K562 (cell line): ENCODE measurements around the gene CKLF. TPM values are rescaled to one million over a fixed set of nuclear protein-coding genes. Genes with fewer than 3 reads are reported as not detected.
A peak's percentile ranks its signal among the peaks of the same experiment; 100 is the strongest.

ENCODE experiments used
- ATAC-seq: fragments of 200-7000 bp; cut with Tn5 transposase; 3 replicates; pipeline ENCODE4 v1.9.1; 2020; ENCODE audit warnings: moderate library complexity
- BruUV-seq: library from RNA; stranded (reverse); fragments of 400-500 nt; replicated peaks from 2 replicates; lab custom pipeline; 2021; lab: Mats Ljungman, UMichigan
- CTCF ChIA-PET: fragments of 300-600 bp; formaldehyde crosslinking; extraction: SDS; loops from one replicate; lab custom pipeline; 2021; ENCODE audit warnings: low intra/inter-chr PET ratio; lab: Yijun Ruan, JAX
- POLR2A ChIA-PET: fragments of 300-600, 350-650 bp; sonication (Branson Sonifier 250); formaldehyde crosslinking; extraction: SDS; loops from one replicate; lab custom pipeline; 2021; ENCODE audit warnings: antibody characterized with exemption, inconsistent platforms; lab: Yijun Ruan, JAX
- DNase-seq, 4 experiments: peaks; one replicate each; pipeline versions ENCODE4 v3.0.0 to v3.0.0-alpha.2; 2011 to 2018; ENCODE audit warnings: low spot score in 3 of 4, mixed read lengths in 3 of 4; ENCODE audit errors: extremely low read depth in 1 of 4
- FAIRE-seq: peaks from 2 replicates; lab custom pipeline; 2011; peaks lifted over from hg19 to GRCh38; lab: Jason Lieb, UNC
- H2AFZ ChIP-seq: 2 replicates; pipeline ENCODE4 v1.6.0; 2011; ENCODE audit warnings: low read depth, low read length, control low read depth, inconsistent platforms
- H3K27ac ChIP-seq: fragments of 200-600 bp; 3 replicates; pipeline ENCODE4 v1.8.0; 2011; ENCODE audit warnings: low read depth, mild to moderate bottlenecking, control low read depth, inconsistent platforms, low read length, moderate library complexity, mixed read lengths; ENCODE audit errors: extremely low read depth
- H3K27me3 ChIP-seq, 2 experiments: fragments of 300-600 bp in 1 of 2; 2 replicates in 1 of 2; 3 replicates in 1 of 2; pipeline versions ENCODE4 v1.6.0 to v1.8.0; 2011; ENCODE audit warnings: inconsistent platforms in 2 of 2, low read length in 2 of 2, mild to moderate bottlenecking in 1 of 2, mixed read lengths in 1 of 2, moderate library complexity in 1 of 2; ENCODE audit not compliant: control insufficient read depth in 2 of 2, insufficient read depth in 2 of 2
- H3K36me3 ChIP-seq: fragments of 300-600 bp; 3 replicates; pipeline ENCODE4 v1.8.0; 2011; ENCODE audit warnings: mild to moderate bottlenecking, low read length, inconsistent platforms; ENCODE audit not compliant: control insufficient read depth, insufficient read depth
- H3K4me1 ChIP-seq, 2 experiments: fragments of 200-600 bp in 1 of 2; replicated peaks in 1 of 2; 2 replicates in 1 of 2; 3 replicates in 1 of 2; pipeline versions ENCODE4 v1.5.1 to v1.8.0; 2011; ENCODE audit warnings: inconsistent platforms in 2 of 2, low read length in 2 of 2, mild to moderate bottlenecking in 1 of 2, mixed read lengths in 1 of 2, moderate library complexity in 1 of 2; ENCODE audit not compliant: control insufficient read depth in 2 of 2, insufficient read depth in 2 of 2
- H3K4me2 ChIP-seq: 2 replicates; pipeline ENCODE4 v1.6.1; 2011; ENCODE audit warnings: low read length, control low read depth, inconsistent platforms, mixed read lengths; ENCODE audit not compliant: insufficient read depth
- H3K4me3 ChIP-seq: fragments of 200-600 bp; sonication (generic), shearing (Covaris generic); 2 replicates; pipeline ENCODE4 v1.5.1; 2016; ENCODE audit warnings: control low read depth, inconsistent platforms
- H3K79me2 ChIP-seq: fragments of 200-600 bp; 3 replicates; pipeline ENCODE4 v1.8.0; 2011; ENCODE audit warnings: low read length, inconsistent platforms; ENCODE audit not compliant: control insufficient read depth, insufficient read depth
- H3K9ac ChIP-seq, 2 experiments: 2 replicates each; pipeline versions ENCODE4 v1.6.0 to v1.6.1; 2011; ENCODE audit warnings: low read depth in 2 of 2, low read length in 2 of 2, control low read depth in 1 of 2, inconsistent platforms in 1 of 2, mild to moderate bottlenecking in 1 of 2, mixed read lengths in 1 of 2; ENCODE audit not compliant: insufficient read depth in 1 of 2
- H3K9me1 ChIP-seq: one replicate; pipeline ENCODE4 v1.6.0; 2011; ENCODE audit warnings: inconsistent platforms, mild to moderate bottlenecking, low read length, moderate library complexity; ENCODE audit not compliant: control insufficient read depth, insufficient read depth
- H3K9me3 ChIP-seq: replicated peaks from 2 replicates; pipeline ENCODE4 v1.5.1; 2011; ENCODE audit warnings: low read depth, low read length, inconsistent platforms; ENCODE audit not compliant: control insufficient read depth, insufficient read depth
- H4K20me1 ChIP-seq: replicated peaks from 2 replicates; pipeline ENCODE4 v1.6.1; 2011; ENCODE audit warnings: low read length, inconsistent platforms, mixed read lengths; ENCODE audit not compliant: control insufficient read depth, insufficient read depth
- CEBPG ChIP-seq, 3 experiments: fragments of 200-800 bp in 1 of 3; sonication (Bioruptor generic) in 1 of 3; sonication (generic) in 1 of 3; formaldehyde crosslinking in 1 of 3; IDR thresholded peaks in 2 of 3; conservative IDR thresholded peaks in 1 of 3; 2 replicates each; pipeline versions ENCODE4 v1.6.1 to v1.8.0; 2016 to 2022; ENCODE audit warnings: missing compliant biosample characterization in 2 of 3, missing genetic modification characterization in 2 of 3, mild to moderate bottlenecking in 1 of 3, missing genetic modification reagents in 1 of 3
- E2F1 ChIP-seq: sonication (generic); formaldehyde crosslinking; IDR thresholded peaks from 2 replicates; pipeline ENCODE4 v1.8.1; 2023; ENCODE audit warnings: mild to moderate bottlenecking, missing genetic modification reagents, moderate library complexity
- ELF1 ChIP-seq: fragments of 200-800 bp; sonication (Bioruptor generic); IDR thresholded peaks from 2 replicates; pipeline ENCODE4 v1.6.1; 2016; ENCODE audit warnings: missing genetic modification characterization, missing compliant biosample characterization
- ETV6 ChIP-seq, 3 experiments: fragments of 150-350 bp in 1 of 3; sonication (generic) in 1 of 3; formaldehyde crosslinking in 1 of 3; IDR thresholded peaks; 2 replicates each; pipeline versions ENCODE4 v1.6.1 to v1.8.0; 2014 to 2022; ENCODE audit warnings: borderline replicate concordance in 2 of 3, low read depth in 2 of 3, antibody characterized with exemption in 1 of 3, low read length in 1 of 3, mild to moderate bottlenecking in 1 of 3, missing genetic modification reagents in 1 of 3
- FOXK1 ChIP-seq: sonication (generic); formaldehyde crosslinking; IDR thresholded peaks from 2 replicates; pipeline ENCODE4 v1.8.0; 2022; ENCODE audit warnings: missing genetic modification reagents, mild to moderate bottlenecking, borderline replicate concordance
- NFRKB ChIP-seq: fragments of 450-650 bp; IDR thresholded peaks from 2 replicates; pipeline ENCODE4 v1.6.1; 2016; ENCODE audit warnings: low read depth
- PKNOX1 ChIP-seq: fragments of 450-650 bp; IDR thresholded peaks from 2 replicates; pipeline ENCODE4 v1.6.1; 2016
- RBM39 ChIP-seq: fragments of 200-400 bp; formaldehyde crosslinking; optimal IDR thresholded peaks from 2 replicates; pipeline ENCODE3; 2018; ENCODE audit warnings: low read depth, low read length
- UBTF ChIP-seq, 2 experiments: IDR thresholded peaks; 2 replicates each; pipeline ENCODE4 v1.6.1; 2012; ENCODE audit warnings: improper control_type of control experiment in 2 of 2, low read depth in 2 of 2, low read length in 2 of 2, borderline replicate concordance in 1 of 2
- ZNF175 ChIP-seq: fragments of 200-800 bp; sonication (Bioruptor generic); IDR thresholded peaks from 2 replicates; pipeline ENCODE4 v1.6.1; 2016; ENCODE audit warnings: low read depth, mild to moderate bottlenecking, missing genetic modification characterization, missing compliant biosample characterization
- ZNF3 ChIP-seq: fragments of 250-450 bp; sonication (Bioruptor Pico); IDR thresholded peaks from 2 replicates; pipeline ENCODE4 v1.5.0; 2021; ENCODE audit warnings: mild to moderate bottlenecking, moderate library complexity
- ZNF639 ChIP-seq, 2 experiments: fragments of 200-800 bp in 1 of 2; sonication (Bioruptor generic) in 1 of 2; sonication (generic) in 1 of 2; formaldehyde crosslinking in 1 of 2; IDR thresholded peaks in 1 of 2; conservative IDR thresholded peaks in 1 of 2; 2 replicates each; pipeline versions ENCODE4 v1.5.0 to v1.6.1; 2016 to 2020; ENCODE audit warnings: missing compliant biosample characterization in 1 of 2, missing genetic modification characterization in 1 of 2, missing genetic modification reagents in 1 of 2
- WGBS: fragments of 100-300 bp; shearing (Covaris generic); methylation state at CpG from one replicate; pipeline ENCODE4 v1.1.6; 2016; ENCODE audit warnings: low coverage, mixed read lengths; ENCODE audit not compliant: insufficient coverage; ENCODE audit errors: missing lambda C conversion rate; 5-methylcytosine and 5-hydroxymethylcytosine counted together
- in situ Hi-C: fragments of 300-500 bp; cut with MboI; formaldehyde crosslinking; loops from 4 replicates; pipeline ENCODE4 v1.15.0; 2018; ENCODE audit warnings: inconsistent platforms, mixed read lengths
- intact Hi-C: fragments of 100-400 bp; cut with micrococcal nuclease; formaldehyde crosslinking; loops from 2 replicates; pipeline ENCODE4 v1.14.2; 2022
- polyA plus RNA-seq, 8 experiments: library from polyadenylated mRNA; depleted of rRNA in 4 of 8; stranded (reverse) in 5 of 8; unstranded in 3 of 8; fragments of >200 nt; fragmentation: Nextera tagmentation in 2 of 8; fragmentation: Illumina TruSeq in 1 of 8; extraction: Ambion mirVana in 2 of 8; extraction: Trizol in 1 of 8; gene quantifications; 2 replicates each; pipeline versions ENCODE4 v1.2.1 to v1.2.3, GENCODE V29; 2011 to 2014; ENCODE audit warnings: inconsistent platforms in 1 of 8, missing spikeins in 1 of 8
- total RNA-seq, 7 experiments: library from RNA; depleted of rRNA in 6 of 7; stranded (reverse); fragments of >200 nt in 6 of 7; fragmentation: Illumina TruSeq in 2 of 7; extraction: Trizol in 2 of 7; gene quantifications; 2 replicates each; pipeline versions ENCODE4 v1.2.1 to v1.2.3, GENCODE V29; 2011 to 2021; ENCODE audit warnings: low replicate concordance in 1 of 7

The CKLF gene
- total and polyA plus RNA-seq, 9 of the 15 experiments (the other 6 are each of a cell fraction or from before 2014, with no cell fraction given): 84.8 to 322 (median 118) TPM

GRCh38 chr16:66551788-66552285 lies 539 bp upstream of the CKLF start:
- peak overlapping the region; percentile 97 for H3K27ac ChIP-seq
- peak overlapping the region; percentile 93 for H3K4me2 ChIP-seq
- peaks cover 39 to 45% of the 10 kb centered on the region in 2 experiments for H3K4me1 ChIP-seq
- 6% methylated on average over 8 of the region's 8 CpGs for WGBS
- no peak for FAIRE-seq
- TSS peak; percentile 77 for BruUV-seq
- CTCF ChIA-PET: interaction anchor here (0.6 to 1.1 kb wide), 2 partner anchors 35 to 748 kb away, joined by 3 read pairs; no protein-coding TSS in a partner anchor
- peaks cover 14% of the 10 kb centered on the region; the same call in 2 of the 3 replicates for H3K36me3 ChIP-seq
- peak overlapping the region; percentile 48 for H3K4me3 ChIP-seq
- no peaks in the 10 kb centered on the region for H3K27me3 ChIP-seq
- peak; percentile 3 for ATAC-seq
- in situ Hi-C loops: no loop called here
- POLR2A ChIA-PET: interaction anchor here (0.7 to 2.5 kb wide), 3 partner anchors 9 to 191 kb away, joined by 3 to 16 read pairs (median 3); no protein-coding TSS in a partner anchor
- H3K9me1 ChIP-seq: peaks cover 3% of the 10 kb centered on the region
- H3K79me2 ChIP-seq: peaks cover 37% of the 10 kb centered on the region
- intact Hi-C loops: loop anchor here (2.0 kb wide), 1 partner anchor 35 kb away; no protein-coding TSS in a partner anchor
- H4K20me1 ChIP-seq: no peaks in the 10 kb centered on the region
- H3K9me3 ChIP-seq: no peaks in the 10 kb centered on the region
- H2AFZ ChIP-seq: peak overlapping the region; percentile 96
- no peak for DNase-seq
- peak overlapping the region; percentile 86 to 94 for H3K9ac ChIP-seq
- TF ChIP-seq ELF1 (tag) (peak; percentile 25; the same call in 1 of the 2 replicates), NFRKB (0 out of 2 replicates have a peak, but pooled peaks have one; percentile 85), ZNF175 (CRISPR knock-in tag) (0 out of 2 replicates have a peak, but pooled peaks have one; percentile 8), CEBPG (CRISPR knock-in tag; IDR thresholded peaks at IDR 0.05) (no peak), CEBPG (tag; conservative IDR thresholded peaks at IDR 0.05 in 1 of 2, IDR thresholded peaks at IDR 0.05 in 1 of 2) (no peak), PKNOX1 (0 out of 2 replicates have a peak, but pooled peaks have one; percentile 5), ZNF3 (CRISPR knock-in tag) (0 out of 2 replicates have a peak, but pooled peaks have one; percentile 59), ZNF639 (CRISPR knock-in tag; conservative IDR thresholded peaks at IDR 0.05 in 1 of 2, IDR thresholded peaks at IDR 0.05 in 1 of 2) (peak in 1 of 2 experiments; percentile 44; a peak in 1 of 4 replicates), UBTF (IDR thresholded peaks at IDR 0.05; ENCODE audit: borderline replicate concordance in 1 of 2, low read depth in 2 of 2, low read length in 2 of 2) (0 out of 4 replicates have a peak, but pooled peaks of 1 of the 2 experiments have one; percentile 5), E2F1 (CRISPR knock-in tag) (no peak), FOXK1 (CRISPR knock-in tag) (0 out of 2 replicates have a peak, but pooled peaks have one; percentile 8), ETV6 (IDR thresholded peaks at IDR 0.05; ENCODE audit: borderline replicate concordance in 1 of 2, low read depth in 2 of 2, low read length in 1 of 2) (no peak), ETV6 (CRISPR knock-in tag; IDR thresholded peaks at IDR 0.05; ENCODE audit: borderline replicate concordance) (0 out of 2 replicates have a peak, but pooled peaks have one; percentile 36), RBM39 (peak; percentile 19)
